Measurements from ENCODE around the gene SH3TC1. TPM values are rescaled to one million over a fixed set of nuclear protein-coding genes. Genes with fewer than 3 reads are reported as not detected.

The SH3TC1 gene
- total and polyA plus RNA-seq, 2 of the 8 experiments (the other 6 are each of a cell fraction or from before 2014, with no cell fraction given), result 0.15 TPM; not detected in 1

DNA sequence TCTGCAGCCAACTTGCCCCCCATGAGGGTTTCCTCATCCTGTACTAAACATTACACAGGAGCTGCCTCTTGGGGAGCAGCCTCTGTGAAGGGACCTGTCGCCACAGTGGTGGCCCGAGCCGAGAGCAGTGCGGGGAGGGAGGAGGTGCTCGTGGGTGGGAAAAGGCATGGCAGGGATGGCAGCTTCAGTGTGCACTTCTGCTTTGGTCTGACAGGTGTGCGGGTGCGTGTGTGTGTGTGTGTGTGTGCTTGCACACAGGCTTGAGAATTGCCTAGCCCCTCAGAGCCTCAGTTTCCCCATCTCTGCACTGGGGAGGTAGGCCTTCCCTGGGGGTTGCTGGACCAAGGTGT, 3.9 kb downstream of the SH3TC1 start (continued):
- TF ChIP-seq SIN3A (conservative IDR thresholded peaks at IDR 0.05 in 1 of 2, IDR thresholded peaks at IDR 0.05 in 1 of 2; ENCODE audit: low read depth in 1 of 2, low read length in 2 of 2), result no peak
- no peak for TF ChIP-seq SP4 (IDR thresholded peaks at IDR 0.05; ENCODE audit: low read length)
- TF ChIP-seq, protein P1, sequence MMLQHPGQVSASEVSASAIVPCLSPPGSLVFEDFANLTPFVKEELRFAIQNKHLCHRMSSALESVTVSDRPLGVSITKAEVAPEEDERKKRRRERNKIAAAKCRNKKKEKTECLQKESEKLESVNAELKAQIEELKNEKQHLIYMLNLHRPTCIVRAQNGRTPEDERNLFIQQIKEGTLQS (IDR thresholded peaks at IDR 0.05; ENCODE audit: insufficient read depth, low read depth, low read length), result no peak
